Right lobe of liver (tissue), 6 donors: ENCODE data around the gene ZNF492. TPM values are rescaled to one million over a fixed set of nuclear protein-coding genes. Genes with fewer than 3 reads are reported as not detected.
"Not testable (repeated sequence)": the region's sequence is repeated elsewhere in the genome, so short reads cannot be mapped to it uniquely, and the experiment has no call there.

Experiments
- ATAC-seq, 4 donors: fragments of 200-7000 bp; cut with Tn5 transposase; one replicate each; pipeline ENCODE4 v1.9.1; 2020; ENCODE audit warnings: mild to moderate bottlenecking in 4 of 4, moderate library complexity in 4 of 4
- DNase-seq, 3 donors: peaks; one replicate each; pipeline ENCODE4 v3.0.0-alpha.2; 2020
- H3K27ac ChIP-seq, 3 donors: fragments of 200-600 bp; one replicate each; pipeline ENCODE4 v1.8.0; 2022
- H3K27me3 ChIP-seq, 2 donors: fragments of 200-600 bp; one replicate each; pipeline ENCODE4 v1.8.0; 2022
- H3K36me3 ChIP-seq, 4 donors: fragments of 200-600 bp; sonication (generic) in 1 of 4; one replicate each; pipeline versions ENCODE4 v1.5.1 to v1.8.0; 2017 to 2022; ENCODE audit warnings: control low read depth in 1 of 4
- H3K4me1 ChIP-seq, 4 donors: fragments of 200-600 bp; sonication (generic) in 1 of 4; one replicate each; pipeline versions ENCODE4 v1.5.1 to v1.8.0; 2017 to 2022; ENCODE audit warnings: control low read depth in 1 of 4
- H3K4me3 ChIP-seq, 3 donors: fragments of 200-600 bp; one replicate each; pipeline ENCODE4 v1.8.0; 2022
- H3K9me3 ChIP-seq, 4 donors: fragments of 200-600 bp; sonication (generic) in 1 of 4; one replicate each; pipeline versions ENCODE4 v1.5.1 to v1.8.0; 2017 to 2022; ENCODE audit warnings: control low read depth in 1 of 4
- POLR2A ChIP-seq: fragments of 450-650 bp; IDR thresholded peaks from one replicate; pipeline ENCODE4 v1.6.1; 2017; ENCODE audit warnings: antibody characterized with exemption, mild to moderate bottlenecking
- WGBS: methylation state at CpG from one replicate; pipeline ENCODE4 v1.1.6; 2018; ENCODE audit warnings: low coverage, low lambda C conversion rate; ENCODE audit not compliant: insufficient coverage; ENCODE audit errors: missing lambda C conversion rate; 5-methylcytosine and 5-hydroxymethylcytosine counted together
- intact Hi-C, 2 donors: fragments of 100-400 bp; cut with DNase I; formaldehyde crosslinking; loops; one replicate each; pipeline versions ENCODE4 v1.11.2 to v1.14.1; 2022
- total RNA-seq, 6 experiments: library from RNA; depleted of rRNA in 2 of 6; stranded (reverse); fragments of >200 nt in 2 of 6; fragmentation: NEBNext Ultra II Directional in 3 of 6; extraction: Animal tissue kit (Norgen Biotek cat#: 25700) in 3 of 6; gene quantifications; one replicate each; pipeline versions ENCODE4 v1.1.0 to v1.2.4, GENCODE V29; 2016 to 2023
- TF ChIP-seq, protein P1 (sequence below), 4 donors: fragments of 200-600 bp in 3 of 4; fragments of 450-650 bp in 1 of 4; IDR thresholded peaks; one replicate each; pipeline versions ENCODE4 v1.5.1 to v1.8.0; 2016 to 2022; ENCODE audit warnings: antibody characterized with exemption in 4 of 4, mild to moderate bottlenecking in 2 of 4
- donor health status: DM: no; HTN: yes; CAD: no.
- donor health status: DM: no; HTN: no; CAD: no.
- donor health status: DM: no; HTN: no; CAD: no.
- donor health status: DM: no; HTN: yes; CAD: no.
- donor health status: DM: no; HTN: yes; CAD: no.

Gene ZNF492
- total RNA-seq, 6 experiments from 2014 or later, result 0.07 TPM; not detected in 4

DNA sequence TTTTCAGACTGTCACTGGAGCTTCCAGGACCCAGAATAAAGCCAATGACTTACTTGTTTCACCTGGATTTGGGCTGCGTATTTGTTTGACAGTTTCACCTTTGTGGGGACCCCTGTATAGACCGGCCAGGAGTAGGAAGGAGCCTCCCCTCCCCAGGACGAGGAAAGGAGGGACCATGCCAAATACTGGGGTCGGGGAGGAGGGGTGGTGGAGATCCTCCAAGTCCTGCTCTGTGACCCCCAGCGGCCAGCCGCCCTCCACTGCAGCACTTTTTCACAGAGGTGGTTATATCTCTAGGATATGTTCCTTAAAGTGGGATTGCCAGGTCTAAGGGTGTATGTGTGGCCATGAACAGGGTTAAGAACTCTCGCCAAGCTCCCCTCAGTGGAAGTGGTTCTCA lies 25.7 kb upstream of the ZNF492 start:
- H3K36me3 ChIP-seq, result no peaks in the 10 kb centered on the region
- DNase-seq (no peak), ATAC-seq (no peak)
- H3K4me1 ChIP-seq, result no peaks in the 10 kb centered on the region
- intact Hi-C loops, result no loop called here
- 57% methylated on average over 3 of the region's 7 CpGs for WGBS
- TF ChIP-seq POLR2A, result no peak
- TF ChIP-seq, protein P1, sequence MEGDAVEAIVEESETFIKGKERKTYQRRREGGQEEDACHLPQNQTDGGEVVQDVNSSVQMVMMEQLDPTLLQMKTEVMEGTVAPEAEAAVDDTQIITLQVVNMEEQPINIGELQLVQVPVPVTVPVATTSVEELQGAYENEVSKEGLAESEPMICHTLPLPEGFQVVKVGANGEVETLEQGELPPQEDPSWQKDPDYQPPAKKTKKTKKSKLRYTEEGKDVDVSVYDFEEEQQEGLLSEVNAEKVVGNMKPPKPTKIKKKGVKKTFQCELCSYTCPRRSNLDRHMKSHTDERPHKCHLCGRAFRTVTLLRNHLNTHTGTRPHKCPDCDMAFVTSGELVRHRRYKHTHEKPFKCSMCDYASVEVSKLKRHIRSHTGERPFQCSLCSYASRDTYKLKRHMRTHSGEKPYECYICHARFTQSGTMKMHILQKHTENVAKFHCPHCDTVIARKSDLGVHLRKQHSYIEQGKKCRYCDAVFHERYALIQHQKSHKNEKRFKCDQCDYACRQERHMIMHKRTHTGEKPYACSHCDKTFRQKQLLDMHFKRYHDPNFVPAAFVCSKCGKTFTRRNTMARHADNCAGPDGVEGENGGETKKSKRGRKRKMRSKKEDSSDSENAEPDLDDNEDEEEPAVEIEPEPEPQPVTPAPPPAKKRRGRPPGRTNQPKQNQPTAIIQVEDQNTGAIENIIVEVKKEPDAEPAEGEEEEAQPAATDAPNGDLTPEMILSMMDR (IDR thresholded peaks at IDR 0.05), result no peak
- H3K27ac ChIP-seq, result no peak overlapping the region
- H3K9me3 ChIP-seq, result no peaks in the 10 kb centered on the region
- no peak overlapping the region for H3K4me3 ChIP-seq
- no peaks in the 10 kb centered on the region for H3K27me3 ChIP-seq

DNA sequence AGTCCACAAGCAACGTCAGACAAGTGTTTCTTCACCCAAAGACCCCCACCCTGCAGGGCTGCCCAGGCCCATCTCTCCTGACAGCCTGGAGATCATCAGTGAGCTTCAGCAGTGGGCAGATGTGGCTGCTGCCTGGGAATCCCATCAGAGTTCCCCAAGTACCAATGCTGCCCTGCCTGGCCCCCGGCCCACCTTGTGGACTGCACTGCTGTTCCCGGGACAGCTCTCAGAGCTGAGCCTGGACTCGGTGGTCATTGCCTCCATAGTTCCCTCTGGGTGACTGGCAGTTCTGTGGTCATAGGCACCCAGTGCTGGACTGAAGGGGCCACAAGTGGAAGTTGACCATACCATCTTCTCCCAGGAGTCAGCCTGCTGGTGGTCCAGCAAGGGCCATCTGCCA lies 24.5 kb upstream of the ZNF492 start:
- Histone ChIP-seq H3K9me3 (no peaks in the 10 kb centered on the region), H3K27me3 (no peaks in the 10 kb centered on the region), H3K4me3 (no peak overlapping the region), H3K36me3 (no peaks in the 10 kb centered on the region), H3K4me1 (no peaks in the 10 kb centered on the region), H3K27ac (no peak overlapping the region)
- intact Hi-C loops, result no loop called here
- ATAC-seq, result no peak
- DNase-seq, result no peak
- TF ChIP-seq POLR2A, result no peak
- TF ChIP-seq, protein P1 (IDR thresholded peaks at IDR 0.05), result no peak
- 27% methylated on average over 4 of the region's 4 CpGs for WGBS

DNA sequence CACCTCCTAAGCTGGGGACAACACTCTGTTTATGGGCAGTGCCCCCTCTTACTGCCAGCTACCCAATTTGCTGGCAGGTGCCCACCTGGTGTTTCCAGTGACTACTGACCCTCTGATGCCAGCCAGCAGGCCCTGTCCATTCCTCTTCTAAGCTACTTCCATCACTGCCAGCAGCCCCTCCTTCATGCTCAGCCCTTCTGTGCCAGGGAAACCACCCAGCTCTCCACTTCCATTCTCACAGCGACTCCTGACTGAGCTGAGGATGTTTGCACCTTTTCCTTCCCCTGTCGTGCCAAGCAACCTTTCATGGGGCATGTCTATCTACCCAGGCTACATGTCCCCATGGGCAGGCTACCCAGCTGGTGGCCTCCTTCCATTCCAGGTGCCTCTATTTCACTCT lies 24.0 kb upstream of the ZNF492 start:
- intact Hi-C loops, result no loop called here
- Histone ChIP-seq H3K4me3 (no peak overlapping the region), H3K27ac (no peak overlapping the region), H3K9me3 (no peaks in the 10 kb centered on the region), H3K27me3 (no peaks in the 10 kb centered on the region), H3K36me3 (no peaks in the 10 kb centered on the region), H3K4me1 (no peaks in the 10 kb centered on the region)
- TF ChIP-seq POLR2A, result no peak
- TF ChIP-seq, protein P1 (IDR thresholded peaks at IDR 0.05), result no peak
- WGBS, result 33% methylated on average over 1 of the region's 2 CpGs
- DNase-seq, result no peak
- no peak for ATAC-seq

DNA sequence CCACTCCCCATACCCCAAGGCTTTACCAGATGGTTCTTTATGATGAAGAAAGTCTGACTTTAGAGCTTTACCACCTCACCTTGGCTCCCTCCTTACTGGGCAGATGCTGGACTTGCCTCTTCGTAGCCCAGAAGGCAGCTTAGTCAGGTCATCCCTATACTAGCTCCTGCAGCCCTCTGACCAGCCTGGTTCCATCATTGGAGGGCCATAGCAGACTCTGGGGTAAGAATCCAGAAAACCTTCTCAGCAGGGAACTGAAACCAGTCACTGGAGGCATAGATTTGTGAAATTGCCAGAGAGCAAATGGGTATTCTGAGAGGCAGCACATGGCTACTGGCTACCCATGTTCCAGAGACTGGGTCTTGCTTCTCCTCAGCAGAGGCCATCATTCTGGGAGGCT lies 21.8 kb upstream of the ZNF492 start:
- H3K36me3 ChIP-seq, result no peaks in the 10 kb centered on the region
- 18% methylated on average over 1 of the region's 1 CpG for WGBS
- TF ChIP-seq, protein P1 (IDR thresholded peaks at IDR 0.05), result no peak
- TF ChIP-seq POLR2A, result no peak
- no peak overlapping the region for H3K4me3 ChIP-seq
- intact Hi-C loops, result no loop called here
- H3K27me3 ChIP-seq, result no peaks in the 10 kb centered on the region
- ATAC-seq (no peak), DNase-seq (no peak)
- no peaks in the 10 kb centered on the region for H3K4me1 ChIP-seq
- H3K9me3 ChIP-seq, result no peaks in the 10 kb centered on the region
- no peak overlapping the region for H3K27ac ChIP-seq

DNA sequence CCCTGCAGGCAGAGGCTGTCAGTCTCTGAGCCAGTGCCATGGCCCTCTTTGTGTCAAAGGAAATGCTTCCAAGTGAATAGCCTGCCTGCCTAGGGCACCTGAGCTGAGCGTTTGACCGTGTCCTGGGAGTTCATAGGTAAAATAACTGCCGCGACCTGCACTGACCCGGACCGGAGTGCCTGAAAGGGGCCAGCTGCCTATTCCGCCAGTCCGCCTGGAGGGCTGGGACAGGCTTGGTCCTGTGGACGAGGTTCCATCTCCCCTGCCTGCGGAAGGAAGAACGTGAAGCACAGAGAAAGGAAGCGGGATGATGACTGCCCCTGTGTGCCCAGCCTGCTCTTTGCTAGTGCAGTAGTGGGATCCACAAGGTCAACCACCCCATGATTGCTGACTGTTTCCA lies 17.5 kb upstream of the ZNF492 start:
- ATAC-seq (no peak), DNase-seq (peak in 1 of 3 donors; percentile 30)
- H3K4me1 ChIP-seq, result no peaks in the 10 kb centered on the region
- no peak overlapping the region for H3K27ac ChIP-seq
- 69% methylated on average over 4 of the region's 12 CpGs for WGBS
- no peak overlapping the region for H3K4me3 ChIP-seq
- H3K27me3 ChIP-seq, result no peaks in the 10 kb centered on the region
- TF ChIP-seq, protein P1 (IDR thresholded peaks at IDR 0.05), result no peak
- TF ChIP-seq POLR2A, result no peak
- intact Hi-C loops, result no loop called here
- H3K36me3 ChIP-seq, result no peaks in the 10 kb centered on the region
- no peaks in the 10 kb centered on the region for H3K9me3 ChIP-seq

DNA sequence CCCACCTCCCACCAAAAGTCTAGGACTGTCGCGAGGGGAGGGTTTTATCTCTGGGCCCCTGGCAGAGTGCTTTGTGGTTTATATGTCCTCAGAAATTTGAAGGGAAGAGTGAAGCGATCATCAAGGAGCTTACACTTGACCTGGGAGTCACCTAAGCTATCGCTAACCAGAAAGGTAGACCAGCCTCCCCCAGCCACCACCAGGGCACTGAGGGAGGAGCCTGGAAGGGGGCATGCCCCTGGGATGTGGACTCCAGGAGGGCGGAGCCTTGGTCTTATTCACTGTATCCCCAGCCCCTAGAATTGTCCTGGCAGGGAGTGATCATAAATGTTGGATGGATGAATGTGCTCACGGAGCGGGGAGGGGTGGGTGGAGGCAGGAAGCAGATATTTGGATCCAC lies 16.9 kb upstream of the ZNF492 start:
- H3K27me3 ChIP-seq, ATAC-seq, H3K27ac ChIP-seq, H3K4me3 ChIP-seq, intact Hi-C loops, H3K4me1 ChIP-seq, H3K36me3 ChIP-seq, H3K9me3 ChIP-seq: not testable (repeated sequence)
- 62% methylated on average over 5 of the region's 7 CpGs for WGBS
- DNase-seq, result peak in 1 of 3 donors; percentile 23
